GM19238 (cell line): Measurements from ENCODE around the gene ACSS3.
"Not testable (repeated sequence)": the region's sequence is repeated elsewhere in the genome, so short reads cannot be mapped to it uniquely, and the experiment has no call there.

ENCODE experiments used
- DNase-seq: peaks from one replicate; pipeline ENCODE4 v3.0.0; 2011; ENCODE audit warnings: low spot score; ENCODE audit not compliant: insufficient read length

Gene ACSS3

DNA sequence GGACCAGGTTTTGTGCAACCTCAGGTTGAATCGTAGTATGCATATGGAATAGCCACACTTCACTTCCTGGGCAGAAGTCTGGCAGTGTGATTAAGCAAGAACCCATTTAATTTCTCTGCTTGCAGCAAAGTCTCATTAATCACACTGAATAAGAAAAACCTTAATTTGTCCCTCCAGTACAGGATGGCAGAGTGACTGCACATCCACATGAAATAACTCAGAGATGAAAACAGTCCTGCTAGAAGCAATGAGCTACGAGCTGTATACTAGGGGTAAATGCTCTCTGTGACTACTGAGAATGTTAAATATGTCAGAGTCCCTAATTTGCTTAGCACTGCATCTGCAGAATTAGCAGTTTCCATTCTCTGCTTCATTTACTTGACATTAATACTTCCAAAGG is 88.9 kb downstream of the ACSS3 start:
- no peak for DNase-seq

DNA sequence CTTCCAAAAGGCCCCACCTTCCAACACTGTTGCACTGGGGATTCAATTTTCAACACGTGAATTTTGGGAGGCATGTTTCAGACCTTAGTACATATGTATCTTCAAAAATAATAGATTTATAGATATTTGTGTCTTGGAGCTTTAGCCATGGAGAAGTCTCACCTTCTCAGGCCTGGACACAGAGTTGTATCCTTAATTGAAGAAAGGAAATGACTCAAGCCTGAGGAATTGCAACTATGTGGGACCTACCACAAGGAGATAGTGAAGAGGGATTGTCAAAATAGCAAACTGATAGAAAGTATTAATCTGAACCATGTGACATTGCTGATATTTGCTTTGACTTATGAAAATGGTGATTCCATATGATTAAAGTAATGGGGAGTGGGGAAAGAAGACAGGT is 89.8 kb downstream of the ACSS3 start:
- DNase-seq, result no peak

DNA sequence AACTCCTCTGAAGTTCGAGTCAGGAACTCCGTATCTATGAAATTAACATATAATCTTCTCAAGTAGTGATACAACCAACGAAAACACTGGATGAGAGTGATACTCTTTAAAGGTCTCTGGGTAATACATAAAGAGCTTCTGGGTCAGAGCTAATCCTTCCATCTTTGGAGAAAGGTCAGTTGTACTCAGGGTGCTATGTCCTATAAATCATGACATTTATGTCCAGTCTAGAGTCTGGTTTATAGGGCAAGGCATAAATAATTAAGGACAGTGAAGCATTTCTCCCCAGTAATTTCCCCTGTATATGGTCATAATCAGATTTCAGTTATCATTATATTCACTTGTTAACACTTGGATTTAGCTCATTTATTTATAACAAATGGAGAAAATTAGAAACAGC is 90.6 kb downstream of the ACSS3 start:
- DNase-seq, result no peak

DNA sequence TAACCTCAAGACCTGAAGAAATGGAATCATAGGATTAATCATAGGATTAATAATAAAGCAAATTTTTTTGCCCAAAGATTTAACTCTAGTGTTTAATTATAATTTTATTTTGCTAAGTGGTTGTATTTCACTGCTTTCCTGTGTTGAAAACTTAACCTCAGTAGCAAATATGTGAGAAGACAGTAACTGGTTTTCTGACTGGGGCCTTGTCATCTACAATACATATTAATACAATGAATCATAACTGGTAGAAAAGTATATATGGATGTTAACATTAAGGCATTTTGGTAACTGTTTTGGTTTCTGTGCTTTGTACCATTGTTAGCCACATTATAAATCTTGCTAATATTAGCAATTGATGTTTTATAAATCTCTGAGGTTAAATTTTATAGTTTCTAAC is 92.2 kb downstream of the ACSS3 start:
- DNase-seq, result no peak

DNA sequence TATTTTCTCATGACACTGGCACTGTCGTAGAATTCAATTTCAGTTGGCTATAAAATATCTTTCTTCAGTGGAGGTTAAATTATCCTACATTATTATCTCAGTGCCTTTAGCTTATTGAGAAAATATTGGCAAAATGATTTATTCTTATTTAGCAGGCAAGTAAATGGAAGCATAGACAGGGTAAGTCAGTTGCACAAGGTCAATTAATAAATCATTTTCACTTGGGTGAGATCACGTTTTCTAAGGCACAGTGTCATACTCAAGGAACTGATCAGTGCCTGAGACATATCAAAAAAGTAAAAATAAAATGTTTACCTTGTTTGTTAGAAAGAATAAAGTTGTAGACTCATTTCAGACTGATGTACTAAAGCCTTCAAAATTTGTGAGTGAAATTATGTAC is 95.0 kb downstream of the ACSS3 start:
- no peak for DNase-seq

DNA sequence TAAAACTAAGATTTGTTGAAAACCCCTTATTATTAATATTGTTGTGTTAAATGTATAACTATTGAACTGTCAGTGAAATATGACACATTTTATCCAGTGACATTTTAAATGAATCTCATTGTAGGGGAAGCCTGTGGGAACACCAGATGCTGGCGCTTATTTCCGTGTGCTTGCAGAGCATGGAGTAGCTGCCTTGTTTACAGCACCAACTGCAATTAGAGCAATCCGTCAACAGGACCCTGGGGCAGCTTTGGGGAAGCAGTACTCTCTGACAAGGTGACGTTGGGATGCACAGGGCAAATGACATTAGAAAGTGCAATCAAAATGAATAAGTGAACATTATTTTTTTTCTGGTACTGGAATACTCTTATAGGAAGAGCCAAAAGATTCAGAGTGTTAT is 96.8 kb downstream of the ACSS3 start:
- DNase-seq, result no peak

DNA sequence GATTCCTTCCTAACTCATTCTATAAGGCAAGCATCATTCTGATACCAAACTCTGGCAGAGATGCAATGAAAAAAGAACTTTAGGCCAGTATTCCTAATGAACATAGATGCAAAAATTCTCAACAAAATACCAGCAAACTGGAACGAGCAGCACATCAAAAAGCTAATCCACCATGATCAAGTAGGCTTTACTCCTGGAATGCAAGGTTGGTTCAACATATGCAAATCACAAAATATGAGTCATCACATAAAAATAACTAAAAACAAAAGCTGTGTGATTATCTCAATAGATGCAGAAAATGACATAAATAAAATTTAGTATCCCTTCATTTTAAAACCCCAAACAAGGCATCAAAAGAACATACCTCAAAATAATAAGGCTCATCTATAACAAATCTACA is 98.9 kb downstream of the ACSS3 start:
- no peak for DNase-seq

DNA sequence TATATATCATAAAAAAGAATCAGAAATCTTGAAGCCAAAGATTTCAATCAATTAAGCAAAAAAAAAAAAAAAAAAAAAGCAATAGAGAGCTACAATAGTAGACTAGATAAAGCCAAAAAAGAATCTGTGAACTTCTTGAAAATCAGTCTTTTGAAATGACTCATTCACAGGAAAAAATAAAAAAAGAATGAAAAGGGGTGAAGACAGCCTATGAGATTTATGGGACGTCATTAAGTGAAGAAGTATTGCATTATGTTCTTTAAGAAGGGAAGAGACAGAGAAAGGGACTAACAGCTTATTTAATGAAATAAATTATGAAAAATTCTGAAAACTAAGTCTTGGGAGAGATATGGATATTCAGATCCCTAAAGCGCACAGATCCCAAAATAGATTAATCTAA is 103.8 kb downstream of the ACSS3 start:
- no peak for DNase-seq

DNA sequence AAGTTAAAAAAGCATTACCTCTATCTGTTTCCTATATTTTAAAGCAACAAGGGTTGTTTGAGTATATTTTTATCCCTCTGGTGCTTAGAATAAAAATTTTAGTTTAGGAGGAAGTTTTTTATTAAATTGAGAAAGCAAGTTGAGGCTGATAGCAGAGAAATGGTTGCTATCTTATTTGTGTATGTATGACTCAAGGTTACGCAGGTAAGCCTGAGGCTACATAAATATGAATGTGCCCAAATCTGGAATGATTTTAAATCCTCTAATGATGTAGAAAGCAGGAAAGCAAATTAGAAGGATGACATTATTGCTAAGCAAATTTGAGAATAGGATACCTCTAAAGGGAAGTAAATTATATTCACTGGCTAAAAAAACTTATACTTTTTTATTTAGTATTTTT is 109.8 kb downstream of the ACSS3 start:
- no peak for DNase-seq

DNA sequence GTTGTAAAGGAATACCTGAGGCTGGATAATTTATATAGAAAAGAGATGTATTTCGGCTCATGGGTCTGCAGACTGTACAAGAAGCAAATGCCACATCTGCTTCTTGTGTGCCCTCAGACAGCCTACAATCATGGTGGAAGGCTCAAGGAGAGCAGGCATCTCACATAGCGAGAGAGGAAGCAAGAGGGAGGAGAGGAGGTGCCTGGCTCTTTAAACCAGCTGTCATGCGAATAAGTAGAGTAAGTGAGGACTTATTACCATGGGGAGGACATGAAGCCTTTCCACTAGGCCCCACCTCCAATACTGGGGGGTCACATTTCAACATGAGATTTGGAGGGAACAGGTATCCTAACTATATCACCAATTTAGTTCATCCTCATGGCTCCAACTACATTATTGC is 118.7 kb downstream of the ACSS3 start:
- no peak for DNase-seq

DNA sequence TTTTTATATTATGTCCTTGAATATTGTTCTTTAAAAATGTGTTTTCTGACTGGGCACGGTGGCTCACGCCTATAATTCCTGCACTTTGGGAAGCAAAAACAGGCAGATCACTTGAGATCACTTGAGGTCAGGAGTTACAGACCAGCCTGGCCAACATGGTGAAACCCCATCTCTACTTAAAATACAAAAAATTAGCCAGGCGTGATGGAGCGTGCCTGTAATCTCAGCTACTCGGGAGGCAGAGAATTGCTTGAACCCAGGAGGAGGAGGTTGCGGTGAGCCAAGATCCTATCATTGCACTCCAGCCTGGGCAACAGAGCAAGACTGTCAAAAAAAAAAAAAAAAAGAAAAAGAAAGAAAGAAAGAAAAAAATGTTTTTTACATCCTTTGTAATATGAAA is 122.7 kb downstream of the ACSS3 start:
- not testable (repeated sequence) for DNase-seq

DNA sequence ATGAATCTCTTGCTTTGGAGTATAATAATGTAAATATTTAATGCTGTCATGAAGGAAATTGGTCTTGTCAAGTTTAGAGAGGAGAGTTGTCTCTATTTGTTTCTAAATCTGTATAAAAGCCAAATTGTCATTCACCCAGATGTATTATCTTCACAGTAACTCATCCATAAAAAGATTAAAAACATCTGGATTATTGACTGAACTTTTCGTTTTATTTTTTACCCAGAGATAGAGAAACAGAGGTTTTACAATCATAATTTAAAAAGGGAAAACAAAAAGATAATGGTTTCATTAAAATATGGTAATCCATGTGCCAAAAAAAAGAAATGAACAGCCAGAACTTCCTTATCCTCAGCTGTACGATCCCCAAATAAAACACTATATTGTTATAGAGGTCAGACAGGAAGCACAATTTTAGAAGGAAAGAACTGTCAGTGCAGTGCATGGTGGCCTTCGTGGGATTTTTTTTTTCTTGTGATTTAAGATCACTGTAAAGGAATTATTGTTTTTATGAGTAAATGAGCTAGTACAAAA is 125.9 kb downstream of the ACSS3 start:
- DNase-seq, result no peak

DNA sequence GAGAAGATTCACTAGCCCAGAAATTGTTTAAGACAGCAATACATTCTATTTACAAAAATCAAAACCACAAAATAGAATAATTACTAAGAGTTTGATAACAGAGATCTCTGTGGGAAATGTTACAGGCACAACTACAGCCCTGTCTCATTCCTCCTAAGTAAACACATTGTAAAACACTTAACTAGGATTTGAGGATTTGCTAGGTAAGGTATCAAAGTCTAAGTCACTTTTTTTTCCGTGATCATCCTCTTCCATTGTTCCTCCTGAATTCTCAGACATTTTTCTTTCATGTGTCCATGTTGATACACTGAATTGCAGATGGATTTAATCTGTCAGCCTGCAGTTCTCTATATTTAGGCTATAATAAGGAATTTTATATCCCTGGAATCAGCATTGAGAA is 127.5 kb downstream of the ACSS3 start:
- DNase-seq, result no peak

DNA sequence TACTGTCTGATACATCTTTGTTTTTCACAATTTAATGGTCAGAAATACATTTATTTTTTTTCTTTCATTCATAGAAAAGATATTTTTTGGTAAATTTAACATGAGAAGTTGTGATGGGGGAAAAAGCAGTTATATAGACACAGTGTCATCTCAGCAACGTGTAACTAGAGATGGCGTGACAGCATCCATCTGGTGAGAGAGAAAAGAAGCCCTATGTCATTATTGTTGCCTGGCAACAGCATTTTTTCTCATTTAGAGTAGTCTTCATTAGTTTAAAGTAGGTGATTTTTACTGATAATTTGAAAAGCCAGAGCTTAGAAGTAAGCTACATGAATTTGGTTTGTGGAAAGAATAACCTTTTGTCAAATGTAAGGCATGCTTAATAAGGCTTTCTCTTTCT is 128.6 kb downstream of the ACSS3 start:
- no peak for DNase-seq

DNA sequence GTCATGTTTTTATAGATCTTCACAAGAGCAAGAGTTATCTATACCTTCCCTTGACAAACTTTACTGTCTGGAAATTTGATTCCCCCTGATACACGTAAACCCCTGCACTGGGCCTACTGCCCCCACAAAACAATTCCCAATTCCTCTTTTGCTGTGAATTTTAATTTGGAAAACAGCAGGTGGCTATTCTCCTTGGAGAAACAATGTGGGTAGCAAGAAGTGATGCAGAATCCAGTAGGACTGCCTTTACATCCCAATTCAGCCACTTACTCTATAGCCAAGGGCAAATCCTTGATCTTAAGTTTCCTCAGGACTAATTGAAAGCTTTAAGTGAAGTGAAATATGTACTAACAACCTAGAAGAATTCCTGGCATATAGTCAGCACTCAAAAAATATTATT is 129.3 kb downstream of the ACSS3 start:
- DNase-seq, result no peak

DNA sequence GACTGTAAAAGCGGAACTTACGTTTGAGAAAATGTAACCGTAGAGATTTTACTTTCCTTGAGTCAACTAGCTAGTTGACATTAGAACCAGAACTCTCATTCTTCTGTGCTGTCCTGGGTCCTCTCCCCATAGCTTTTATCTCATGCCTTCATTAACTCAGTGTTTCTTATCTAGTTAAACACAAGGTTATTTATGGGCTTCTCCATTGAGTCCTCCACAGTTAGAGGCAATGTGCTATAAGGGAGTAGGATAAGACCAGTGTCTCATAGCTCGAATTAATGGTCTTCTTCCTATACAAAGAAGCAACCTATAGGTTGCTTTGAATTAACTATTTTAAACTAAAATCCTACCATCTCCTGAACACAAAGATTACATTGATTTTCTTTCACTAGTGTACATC is 129.8 kb downstream of the ACSS3 start:
- no peak for DNase-seq

DNA sequence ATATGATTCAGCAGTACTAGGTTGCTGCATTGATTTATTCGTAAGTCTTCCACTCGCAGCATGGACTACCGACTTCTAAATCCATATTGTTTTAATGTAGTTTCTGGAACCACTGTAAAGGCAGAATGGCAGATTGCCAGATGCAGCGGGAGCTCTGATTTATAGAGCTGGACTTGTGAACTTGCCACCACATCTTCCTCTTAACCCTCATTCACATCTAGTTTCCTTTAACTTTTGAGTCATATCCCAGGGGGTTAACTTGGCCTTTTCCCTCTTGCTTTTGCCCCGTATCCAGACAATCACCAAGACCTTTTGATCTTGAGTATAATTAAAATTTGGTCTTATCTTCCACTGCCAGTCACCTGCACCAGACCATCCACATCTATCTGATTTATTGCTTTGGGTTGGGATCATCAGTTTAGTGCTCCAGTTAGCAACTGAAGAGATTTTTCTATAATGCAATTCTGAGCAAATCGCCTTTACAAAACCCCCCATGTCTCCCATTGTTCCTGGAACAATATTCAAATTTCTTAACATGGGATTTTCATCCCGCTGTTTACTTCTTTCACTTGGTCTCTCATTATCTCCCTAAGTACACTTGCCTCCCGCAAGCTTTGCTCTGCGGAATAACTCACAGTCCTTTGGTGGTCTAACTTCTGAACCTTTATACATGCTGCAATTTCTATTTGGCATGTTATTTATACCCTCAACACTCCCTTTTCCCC is 130.5 kb downstream of the ACSS3 start:
- no peak for DNase-seq

DNA sequence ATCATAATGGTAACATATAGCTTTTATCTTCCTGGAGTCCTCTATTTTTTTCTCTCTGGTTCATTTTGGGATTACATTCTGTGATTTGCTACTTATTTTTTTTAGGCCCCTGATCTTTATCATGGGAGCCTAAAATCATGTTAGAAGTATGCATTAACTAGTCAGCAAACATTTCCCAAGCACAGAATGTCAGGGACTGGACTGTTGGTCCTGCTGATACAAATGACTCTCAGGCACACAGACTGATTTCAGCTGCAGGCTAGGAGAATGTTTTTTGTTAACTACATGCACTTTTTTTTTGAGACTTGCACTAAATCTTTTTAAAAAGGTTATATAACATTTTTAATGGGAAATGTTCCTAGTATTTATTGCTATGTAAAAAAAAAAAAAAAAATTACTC is 131.1 kb downstream of the ACSS3 start:
- no peak for DNase-seq

DNA sequence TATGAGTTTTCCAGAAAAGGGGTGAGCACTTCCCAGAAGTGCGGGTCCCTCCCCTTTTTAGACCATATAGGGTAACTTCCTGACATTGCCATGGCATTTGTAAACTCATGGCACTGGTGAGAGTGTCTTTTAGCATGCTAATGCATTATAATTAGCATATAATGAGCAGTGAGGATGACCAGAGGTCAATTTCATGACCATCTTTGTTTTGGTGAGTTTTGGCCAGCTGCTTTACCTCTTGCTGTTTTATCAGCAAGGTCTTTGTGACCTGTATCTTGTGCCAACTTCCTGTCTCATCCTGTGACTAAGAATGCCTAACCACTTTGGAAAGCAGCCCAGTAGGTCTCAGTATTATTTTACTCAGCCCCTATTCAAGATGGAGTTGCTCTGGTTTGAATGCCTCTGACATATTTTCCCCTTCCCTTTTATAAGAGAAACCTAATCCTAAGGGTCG is 131.9 kb downstream of the ACSS3 start:
- not testable (repeated sequence) for DNase-seq

DNA sequence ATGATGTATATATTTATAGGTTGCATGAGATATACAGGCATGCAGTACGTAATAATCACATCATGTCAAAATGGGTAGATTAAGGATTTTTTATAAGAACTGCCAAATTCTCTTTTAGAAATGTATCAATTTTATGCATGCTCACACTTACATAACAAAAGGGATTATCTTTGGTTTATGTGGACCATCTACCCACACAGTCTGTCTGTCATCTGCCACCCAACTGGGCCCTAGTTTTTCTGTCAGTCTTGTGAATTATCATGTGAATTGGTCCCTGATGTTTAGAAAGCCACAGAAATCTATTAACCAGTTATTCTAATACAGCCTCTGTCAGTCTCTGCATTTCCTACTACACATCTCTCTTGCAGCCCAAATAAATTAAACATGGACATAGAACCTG is 133.4 kb downstream of the ACSS3 start:
- DNase-seq, result no peak

DNA sequence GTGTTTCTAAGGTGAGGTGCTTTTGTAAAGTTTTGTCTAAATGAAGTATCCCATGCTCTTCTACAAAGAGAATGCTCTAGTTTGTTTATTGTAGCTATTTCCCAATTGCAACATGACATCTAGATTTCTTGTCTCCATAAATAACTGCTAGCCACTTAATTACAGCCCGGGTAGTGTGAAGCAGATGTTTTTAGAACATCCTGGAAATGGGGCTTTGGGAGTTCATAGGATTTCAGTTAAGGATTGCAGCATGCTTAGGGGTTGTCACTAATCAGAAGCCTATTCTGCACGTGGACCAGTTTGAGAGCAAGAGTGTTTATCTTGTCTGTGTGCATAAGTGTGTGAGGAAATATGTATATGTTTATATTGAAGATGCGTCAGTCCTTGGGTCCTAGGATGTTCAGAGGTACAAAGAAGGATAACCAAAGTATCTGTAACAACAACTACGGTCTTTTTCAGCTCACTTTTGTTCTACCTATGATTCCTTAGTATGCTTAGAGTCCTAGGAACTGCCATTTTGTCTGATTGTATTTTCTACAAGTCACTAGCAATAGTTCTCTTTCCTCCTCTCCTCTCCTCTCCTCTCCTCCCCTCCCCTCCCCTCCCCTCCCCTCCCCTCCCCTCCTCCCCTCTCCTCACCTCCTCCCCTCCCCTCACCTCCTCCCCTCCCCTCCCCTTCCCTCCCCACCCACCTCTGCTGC is 135.3 kb downstream of the ACSS3 start:
- no peak for DNase-seq

DNA sequence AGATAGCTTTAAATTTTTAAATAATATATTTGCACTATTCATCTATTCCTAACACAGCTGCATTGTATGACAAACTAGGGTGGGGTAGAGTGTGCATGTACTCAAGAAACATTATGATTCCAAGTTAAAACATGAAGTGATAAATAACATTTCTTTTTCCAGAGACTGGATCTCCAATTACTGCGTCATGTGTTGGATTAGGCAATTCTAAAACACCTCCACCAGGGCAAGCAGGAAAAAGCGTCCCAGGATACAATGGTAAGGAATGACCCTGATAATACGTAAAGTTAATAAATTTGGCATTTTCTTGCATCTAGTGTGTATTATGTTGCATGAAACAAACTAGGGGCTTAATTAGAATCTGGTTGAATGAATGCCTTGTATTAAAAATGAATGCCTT is 138.9 kb downstream of the ACSS3 start:
- no peak for DNase-seq

DNA sequence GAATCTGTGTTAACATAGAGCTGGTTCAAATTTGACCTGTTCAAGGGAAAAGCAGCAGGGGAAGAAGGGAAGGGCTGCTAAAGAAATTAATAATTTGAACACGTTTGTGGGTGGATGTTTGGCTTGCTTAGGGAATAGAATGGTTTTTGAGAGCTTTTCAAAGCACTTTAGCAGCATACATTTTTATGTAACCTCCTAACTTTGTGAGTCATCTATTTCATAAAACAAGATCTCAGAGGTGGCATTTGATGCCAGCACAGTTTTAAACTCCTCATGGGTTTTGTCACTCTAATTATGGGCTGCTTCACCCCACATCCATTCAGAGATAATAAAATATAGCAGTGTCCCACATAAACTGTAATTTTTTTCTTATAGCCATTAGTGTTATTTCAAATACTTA is 143.8 kb downstream of the ACSS3 start:
- DNase-seq, result no peak
